GM12874 (cell line): ENCODE measurements around the gene SFT2D3.

Source experiments
- TF ChIP-seq, protein P1 (sequence below): IDR thresholded peaks from 2 replicates; pipeline ENCODE4 v1.5.1; 2011; ENCODE audit warnings: low read depth, mild to moderate bottlenecking, control low read depth, low read length, moderate library complexity; ENCODE audit not compliant: insufficient read depth

SFT2D3 gene

DNA sequence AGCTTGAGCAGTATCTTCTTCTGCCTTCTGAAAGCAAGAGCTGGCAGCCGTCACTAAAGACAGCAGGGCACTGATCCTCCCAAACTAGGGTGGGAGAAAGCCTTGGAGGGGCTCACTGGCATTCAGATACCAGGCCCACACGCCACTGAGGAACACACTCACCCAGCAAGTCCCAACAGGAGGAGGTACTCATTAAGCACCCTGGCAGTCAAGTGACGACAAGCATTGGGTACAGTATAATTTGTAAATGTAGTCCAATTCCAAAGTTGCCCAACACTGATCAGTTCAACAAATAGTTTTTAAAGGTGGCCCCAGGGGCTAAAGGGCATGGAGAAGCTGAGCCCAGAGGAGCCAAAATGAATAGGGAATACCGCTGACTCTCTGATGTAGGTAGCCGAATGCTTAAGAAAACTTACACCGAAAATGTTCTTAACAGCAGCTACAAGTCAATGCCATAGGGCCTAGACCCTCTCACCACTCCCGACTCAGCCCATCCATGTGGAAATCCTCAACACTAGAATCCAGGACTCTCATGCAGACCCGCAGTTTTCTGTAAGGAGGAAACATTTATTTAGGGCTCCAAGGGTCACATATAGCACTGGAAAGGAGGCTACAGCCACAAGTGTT, 35.9 kb upstream of the SFT2D3 start:
- TF ChIP-seq, protein P1, sequence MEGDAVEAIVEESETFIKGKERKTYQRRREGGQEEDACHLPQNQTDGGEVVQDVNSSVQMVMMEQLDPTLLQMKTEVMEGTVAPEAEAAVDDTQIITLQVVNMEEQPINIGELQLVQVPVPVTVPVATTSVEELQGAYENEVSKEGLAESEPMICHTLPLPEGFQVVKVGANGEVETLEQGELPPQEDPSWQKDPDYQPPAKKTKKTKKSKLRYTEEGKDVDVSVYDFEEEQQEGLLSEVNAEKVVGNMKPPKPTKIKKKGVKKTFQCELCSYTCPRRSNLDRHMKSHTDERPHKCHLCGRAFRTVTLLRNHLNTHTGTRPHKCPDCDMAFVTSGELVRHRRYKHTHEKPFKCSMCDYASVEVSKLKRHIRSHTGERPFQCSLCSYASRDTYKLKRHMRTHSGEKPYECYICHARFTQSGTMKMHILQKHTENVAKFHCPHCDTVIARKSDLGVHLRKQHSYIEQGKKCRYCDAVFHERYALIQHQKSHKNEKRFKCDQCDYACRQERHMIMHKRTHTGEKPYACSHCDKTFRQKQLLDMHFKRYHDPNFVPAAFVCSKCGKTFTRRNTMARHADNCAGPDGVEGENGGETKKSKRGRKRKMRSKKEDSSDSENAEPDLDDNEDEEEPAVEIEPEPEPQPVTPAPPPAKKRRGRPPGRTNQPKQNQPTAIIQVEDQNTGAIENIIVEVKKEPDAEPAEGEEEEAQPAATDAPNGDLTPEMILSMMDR = no peak

DNA sequence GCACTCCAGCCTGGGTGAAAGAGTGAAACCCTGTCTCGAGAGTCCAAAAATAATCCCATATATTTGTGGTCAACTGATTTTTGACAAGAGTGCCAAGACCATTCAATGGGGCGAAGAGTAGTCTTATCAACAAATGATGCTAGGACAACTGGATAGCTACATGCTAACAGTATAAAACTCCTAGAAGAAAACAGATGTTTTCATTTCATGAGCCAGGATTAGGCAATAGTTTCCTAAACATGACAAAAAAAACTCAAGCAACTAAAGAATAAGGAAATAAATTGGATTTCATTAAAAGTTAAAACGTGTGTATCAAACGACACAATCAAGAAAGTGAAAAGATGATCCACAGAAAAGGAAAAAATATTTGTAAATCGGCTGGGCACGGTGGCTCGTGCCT, 32.2 kb upstream of the SFT2D3 start:
- TF ChIP-seq, protein P1 = no peak

DNA sequence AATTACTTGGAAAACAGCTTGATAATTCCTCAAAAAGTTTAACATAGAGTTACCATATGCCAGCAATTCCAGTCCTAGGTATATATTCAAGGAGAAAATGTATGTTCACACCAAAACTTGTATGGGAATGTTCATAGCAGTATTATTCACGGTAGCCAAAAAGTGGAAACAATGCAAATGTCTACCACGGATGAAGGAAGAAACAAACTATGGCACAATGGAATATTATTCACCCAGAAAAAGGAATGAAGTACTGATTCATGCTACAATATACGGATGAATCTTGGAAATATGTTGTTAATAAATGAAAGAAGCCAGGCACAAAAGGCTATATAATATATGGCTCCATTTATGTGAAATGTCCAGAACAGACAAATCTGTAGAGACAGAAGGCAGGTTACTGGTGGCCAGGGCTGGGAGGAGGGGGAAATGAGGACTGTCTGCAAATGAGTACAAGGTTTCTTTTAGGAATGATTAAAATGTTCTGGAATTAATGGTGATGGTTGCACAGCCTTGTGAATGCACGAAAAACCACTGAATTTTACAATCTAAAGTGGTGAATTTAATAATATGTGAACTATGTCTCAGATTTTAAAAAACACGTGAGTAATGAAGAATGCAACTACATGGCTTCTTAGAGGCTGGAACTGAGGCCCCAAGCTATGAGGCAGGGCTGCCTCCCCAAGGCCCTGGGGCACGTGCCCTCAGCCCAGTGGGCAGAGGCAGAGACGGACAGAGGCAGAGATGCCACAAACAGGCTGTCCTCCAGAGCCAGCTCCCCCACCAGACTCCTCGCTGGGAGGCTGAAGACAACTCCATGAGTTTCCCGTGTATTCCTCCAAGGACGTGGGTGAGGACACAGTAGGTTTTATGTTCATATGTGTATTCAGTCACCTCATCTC, 31.0 kb upstream of the SFT2D3 start:
- TF ChIP-seq, protein P1 = no peak

DNA sequence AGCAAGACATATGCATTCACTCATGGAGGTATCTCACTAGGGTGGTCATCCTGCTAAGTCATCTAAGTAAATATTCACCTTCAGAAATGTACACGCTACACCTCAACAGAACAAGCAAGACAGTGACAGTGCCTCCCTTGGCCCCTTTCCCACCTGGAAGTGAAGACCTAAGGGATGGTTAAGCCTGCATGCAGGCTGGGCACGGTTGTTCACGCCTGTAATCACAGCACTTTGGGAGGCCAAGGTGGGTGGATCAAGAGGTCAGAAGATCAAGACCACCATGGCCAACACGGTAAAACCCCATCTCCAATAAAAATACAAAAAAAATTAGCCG, 30.4 kb upstream of the SFT2D3 start:
- TF ChIP-seq, protein P1 = no peak

DNA sequence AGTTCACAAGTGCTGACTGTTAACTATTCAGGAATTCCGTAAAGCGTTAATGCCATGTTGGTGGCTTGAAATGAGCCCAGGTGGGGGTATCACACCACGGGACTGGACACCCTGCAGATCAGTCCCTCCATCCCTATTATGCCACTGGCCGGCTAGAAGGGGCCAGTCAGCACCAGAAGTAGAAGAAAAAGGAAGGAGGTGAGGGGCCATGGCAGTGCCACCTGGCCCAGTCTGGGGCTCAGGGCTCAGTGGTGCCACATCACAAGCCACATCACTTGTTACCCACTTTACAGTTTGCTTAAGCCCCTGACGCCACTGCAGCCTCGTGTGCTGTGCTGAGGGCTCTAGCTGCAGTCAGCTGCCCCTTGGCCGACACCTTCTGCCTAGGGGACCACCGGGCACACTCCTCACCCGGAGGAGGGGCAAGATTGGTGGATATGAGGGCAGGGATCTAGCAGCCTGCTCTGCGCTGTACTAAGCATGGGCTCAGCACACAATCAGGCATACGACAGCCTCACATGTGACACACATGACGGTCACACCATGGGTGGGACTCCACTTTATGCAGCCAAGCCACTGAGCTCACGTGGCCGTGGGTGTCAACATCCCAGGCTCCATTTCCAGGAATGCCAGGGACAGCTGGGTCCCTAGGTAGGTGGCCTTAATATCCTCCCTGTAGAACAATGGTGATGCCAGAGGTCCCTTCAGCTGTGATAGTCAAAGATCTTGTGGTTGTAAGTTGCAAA, 29.6 kb upstream of the SFT2D3 start:
- TF ChIP-seq, protein P1 = no peak

DNA sequence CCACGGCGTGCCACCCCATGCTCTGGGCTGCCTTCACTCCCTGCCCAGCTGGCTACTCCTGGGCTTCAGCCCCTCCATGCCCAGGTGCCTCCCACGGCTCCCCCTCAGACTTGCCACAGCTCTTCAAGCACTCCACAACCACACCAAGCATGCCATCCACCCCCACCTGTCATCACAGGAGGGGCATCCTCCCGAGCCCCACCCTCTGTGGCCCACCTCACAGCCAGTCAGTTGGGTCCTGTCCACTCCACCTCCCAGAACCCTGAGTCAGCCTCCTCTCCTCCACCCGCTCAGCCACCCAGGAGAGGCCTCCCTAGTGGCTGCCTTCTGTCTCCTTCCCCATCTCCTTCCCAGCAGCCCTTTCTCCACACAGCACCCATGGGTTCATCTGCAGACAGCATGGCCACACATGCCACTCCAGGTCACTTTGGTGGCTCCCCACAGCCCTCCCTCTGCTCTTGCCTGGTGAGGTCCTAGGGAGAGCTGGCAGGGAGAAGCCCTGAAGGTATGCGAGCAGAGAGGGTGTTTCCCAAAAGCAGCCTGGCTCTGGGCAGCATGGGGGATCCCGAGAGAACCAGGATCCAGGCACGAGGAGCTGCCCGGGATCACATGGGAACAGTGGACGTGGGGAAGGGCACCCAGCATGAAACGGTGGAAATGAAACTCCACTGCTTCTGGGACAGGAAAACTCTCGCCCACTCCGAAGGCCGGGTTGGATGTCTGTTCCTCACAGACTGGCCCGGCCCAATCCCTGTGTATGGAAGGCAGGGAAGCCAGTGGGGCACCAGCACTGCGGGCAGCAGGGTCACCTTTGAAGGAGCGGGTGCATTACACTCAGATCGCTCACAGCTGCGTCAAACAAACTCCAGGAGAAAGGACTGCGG, 28.7 kb upstream of the SFT2D3 start:
- TF ChIP-seq, protein P1 = no peak
